DND-41 (cell line): Measurements from ENCODE around the gene TMEM144.

ENCODE experiments used
- CTCF ChIP-seq: IDR thresholded peaks from 2 replicates; pipeline ENCODE4 v1.5.1; 2012; ENCODE audit warnings: borderline replicate concordance, low read length, moderate library complexity, mild to moderate bottlenecking; ENCODE audit not compliant: poor library complexity, severe bottlenecking; ENCODE audit errors: extremely low read depth
- EZH2 ChIP-seq: IDR thresholded peaks from 3 replicates; pipeline ENCODE4 v1.6.1; 2012; ENCODE audit warnings: borderline replicate concordance, low read depth, mild to moderate bottlenecking, moderate library complexity, low read length, inconsistent platforms; ENCODE audit not compliant: severe bottlenecking

GRCh38 chr4:158300012-158300411, 89.7 kb downstream of the TMEM144 start:
- TF ChIP-seq CTCF = no peak
- no peak for TF ChIP-seq EZH2
